ENCODE data around the gene SPEG.

DNA sequence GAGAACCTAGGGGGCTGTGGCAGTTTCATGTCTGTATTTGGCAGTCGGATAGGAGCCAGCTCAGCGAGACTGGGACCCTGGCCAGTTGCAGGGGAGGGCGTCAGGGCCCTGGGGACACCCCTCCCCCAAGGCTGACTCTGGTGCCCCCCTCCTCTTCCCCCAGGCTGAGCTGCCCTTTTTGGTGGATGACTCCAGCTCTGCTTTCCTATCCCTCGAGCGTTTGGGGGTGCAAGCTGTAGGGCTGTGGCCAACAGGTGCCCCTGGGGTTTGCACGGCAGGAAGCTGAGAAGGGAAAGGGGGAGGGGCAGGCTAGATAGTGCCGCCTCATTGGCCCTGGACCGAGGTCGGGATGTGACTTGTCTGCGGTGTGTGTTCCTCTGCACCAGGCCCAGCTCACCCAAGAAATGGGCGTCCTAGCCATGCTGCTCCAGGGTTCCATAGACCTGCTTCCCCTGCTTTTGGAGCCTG is 26.4 kb downstream of the SPEG start:
- TF ChIP-seq CREB1 (IDR thresholded peaks at IDR 0.05; ENCODE audit: low read depth) = no peak
- no peak for TF ChIP-seq CEBPB (IDR thresholded peaks at IDR 0.05)
- TF ChIP-seq EP300 (IDR thresholded peaks at IDR 0.05; ENCODE audit: borderline replicate concordance) = no peak
- TF ChIP-seq MAX (IDR thresholded peaks at IDR 0.05) = no peak
- no peak for TF ChIP-seq TAF1 (IDR thresholded peaks at IDR 0.05; ENCODE audit: low read depth)
- TF ChIP-seq, protein P1, sequence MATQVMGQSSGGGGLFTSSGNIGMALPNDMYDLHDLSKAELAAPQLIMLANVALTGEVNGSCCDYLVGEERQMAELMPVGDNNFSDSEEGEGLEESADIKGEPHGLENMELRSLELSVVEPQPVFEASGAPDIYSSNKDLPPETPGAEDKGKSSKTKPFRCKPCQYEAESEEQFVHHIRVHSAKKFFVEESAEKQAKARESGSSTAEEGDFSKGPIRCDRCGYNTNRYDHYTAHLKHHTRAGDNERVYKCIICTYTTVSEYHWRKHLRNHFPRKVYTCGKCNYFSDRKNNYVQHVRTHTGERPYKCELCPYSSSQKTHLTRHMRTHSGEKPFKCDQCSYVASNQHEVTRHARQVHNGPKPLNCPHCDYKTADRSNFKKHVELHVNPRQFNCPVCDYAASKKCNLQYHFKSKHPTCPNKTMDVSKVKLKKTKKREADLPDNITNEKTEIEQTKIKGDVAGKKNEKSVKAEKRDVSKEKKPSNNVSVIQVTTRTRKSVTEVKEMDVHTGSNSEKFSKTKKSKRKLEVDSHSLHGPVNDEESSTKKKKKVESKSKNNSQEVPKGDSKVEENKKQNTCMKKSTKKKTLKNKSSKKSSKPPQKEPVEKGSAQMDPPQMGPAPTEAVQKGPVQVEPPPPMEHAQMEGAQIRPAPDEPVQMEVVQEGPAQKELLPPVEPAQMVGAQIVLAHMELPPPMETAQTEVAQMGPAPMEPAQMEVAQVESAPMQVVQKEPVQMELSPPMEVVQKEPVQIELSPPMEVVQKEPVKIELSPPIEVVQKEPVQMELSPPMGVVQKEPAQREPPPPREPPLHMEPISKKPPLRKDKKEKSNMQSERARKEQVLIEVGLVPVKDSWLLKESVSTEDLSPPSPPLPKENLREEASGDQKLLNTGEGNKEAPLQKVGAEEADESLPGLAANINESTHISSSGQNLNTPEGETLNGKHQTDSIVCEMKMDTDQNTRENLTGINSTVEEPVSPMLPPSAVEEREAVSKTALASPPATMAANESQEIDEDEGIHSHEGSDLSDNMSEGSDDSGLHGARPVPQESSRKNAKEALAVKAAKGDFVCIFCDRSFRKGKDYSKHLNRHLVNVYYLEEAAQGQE (IDR thresholded peaks at IDR 0.05; ENCODE audit: low read depth) = no peak
- no peak for TF ChIP-seq ZBTB7A (IDR thresholded peaks at IDR 0.05; ENCODE audit: low read depth)
- TF ChIP-seq RAD21 (IDR thresholded peaks at IDR 0.05; ENCODE audit: low read depth) = no peak
